OCI-LY1 (cell line): Measurements from ENCODE around the gene C1orf159.

ENCODE experiments used
- H2AFZ ChIP-seq: fragments of 200-600 bp; sonication (generic), shearing (Covaris generic); 2 replicates; pipeline ENCODE4 v1.6.0; 2014; ENCODE audit warnings: antibody characterized with exemption, mild to moderate bottlenecking, low read length
- H3F3A ChIP-seq: fragments of 200-600 bp; sonication (generic), shearing (Covaris generic); 2 replicates; pipeline ENCODE4 v1.6.0; 2014; ENCODE audit warnings: mild to moderate bottlenecking, antibody characterized with exemption, low read length, moderate library complexity; ENCODE audit not compliant: insufficient read depth
- H3K27ac ChIP-seq: fragments of 200-600 bp; sonication (generic); 2 replicates; pipeline ENCODE4 v1.5.1; 2014; ENCODE audit warnings: low read length, mixed run types, mild to moderate bottlenecking, low read depth; ENCODE audit not compliant: poor library complexity, severe bottlenecking
- H3K27me3 ChIP-seq: fragments of 200-600 bp; sonication (generic); 2 replicates; pipeline ENCODE4 v1.6.0; 2014; ENCODE audit warnings: antibody characterized with exemption, mild to moderate bottlenecking, low read length, moderate library complexity; ENCODE audit not compliant: insufficient read depth
- H3K36me3 ChIP-seq: fragments of 200-600 bp; sonication (generic); 2 replicates; pipeline ENCODE4 v1.6.1; 2014; ENCODE audit warnings: mild to moderate bottlenecking, antibody characterized with exemption, low read length, moderate library complexity, mixed read lengths; ENCODE audit not compliant: insufficient read depth
- H3K4me1 ChIP-seq: fragments of 200-600 bp; sonication (generic); 2 replicates; pipeline ENCODE4 v1.5.1; 2014; ENCODE audit warnings: mild to moderate bottlenecking, low read length, moderate library complexity; ENCODE audit not compliant: insufficient read depth, severe bottlenecking
- H3K4me2 ChIP-seq: fragments of 200-600 bp; sonication (generic), shearing (Covaris generic); 2 replicates; pipeline ENCODE4 v1.6.1; 2014; ENCODE audit warnings: low read length
- H3K4me3 ChIP-seq: fragments of 200-600 bp; sonication (generic); 2 replicates; pipeline ENCODE4 v1.5.1; 2014; ENCODE audit warnings: low read length, low read depth, mild to moderate bottlenecking, mixed read lengths; ENCODE audit not compliant: poor library complexity, severe bottlenecking
- H3K79me2 ChIP-seq: fragments of 200-600 bp; shearing (Covaris generic); 2 replicates; pipeline ENCODE4 v1.6.1; 2016; ENCODE audit warnings: mixed run types, low read length, mixed read lengths; ENCODE audit not compliant: insufficient read depth
- H3K9ac ChIP-seq: fragments of 200-600 bp; sonication (generic), shearing (Covaris generic); 2 replicates; pipeline ENCODE4 v1.6.1; 2014; ENCODE audit warnings: mild to moderate bottlenecking, low read length, mixed read lengths
- H3K9me2 ChIP-seq: fragments of 200-600 bp; sonication (generic), shearing (Covaris generic); 2 replicates; pipeline ENCODE4 v1.6.1; 2014; ENCODE audit warnings: low read depth, mild to moderate bottlenecking, low read length, mixed read lengths
- H3K9me3 ChIP-seq: fragments of 200-600 bp; shearing (Covaris generic); 2 replicates; pipeline ENCODE4 v1.6.1; 2014; ENCODE audit warnings: low read length, mixed read lengths
- H4K20me1 ChIP-seq: fragments of 200-600 bp; sonication (generic), shearing (Covaris generic); 2 replicates; pipeline ENCODE4 v1.6.0; 2016; ENCODE audit warnings: mild to moderate bottlenecking, low read length; ENCODE audit not compliant: insufficient read depth
- CTCF ChIP-seq: fragments of 200-600 bp; sonication (generic), shearing (Covaris generic); IDR thresholded peaks from 2 replicates; pipeline ENCODE4 v1.5.1; 2017; ENCODE audit warnings: mild to moderate bottlenecking, antibody characterized with exemption, low read length, moderate library complexity, mixed read lengths
- EZH2 ChIP-seq: fragments of 200-600 bp; sonication (generic), shearing (Covaris generic); IDR thresholded peaks from 2 replicates; pipeline ENCODE4 v1.8.0; 2017; ENCODE audit warnings: borderline replicate concordance, mixed run types, mild to moderate bottlenecking, antibody characterized with exemption, low read length, moderate library complexity, mixed read lengths

C1orf159 gene

GRCh38 chr1:1044455-1045078 lies 71.3 kb downstream of the C1orf159 start:
- H3K9ac ChIP-seq, result no peak overlapping the region
- no peaks in the 10 kb centered on the region for H3K36me3 ChIP-seq
- H2AFZ ChIP-seq, result no peak overlapping the region
- H3K9me2 ChIP-seq, result no peaks in the 10 kb centered on the region
- H3K4me2 ChIP-seq, result no peak overlapping the region
- H3K4me1 ChIP-seq, result no peaks in the 10 kb centered on the region
- no peak for TF ChIP-seq CTCF
- TF ChIP-seq EZH2, result no peak
- no peak overlapping the region for H3K27ac ChIP-seq
- no peaks in the 10 kb centered on the region for H4K20me1 ChIP-seq
- no peaks in the 10 kb centered on the region for H3K79me2 ChIP-seq
- H3K27me3 ChIP-seq, result no peaks in the 10 kb centered on the region
- no peak overlapping the region for H3K4me3 ChIP-seq
- H3K9me3 ChIP-seq, result no peaks in the 10 kb centered on the region
- no peaks in the 10 kb centered on the region for H3F3A ChIP-seq

GRCh38 chr1:1043921-1044320 lies 72.0 kb downstream of the C1orf159 start:
- TF ChIP-seq EZH2, result no peak
- no peak for TF ChIP-seq CTCF
- no peaks in the 10 kb centered on the region for H3K27me3 ChIP-seq
- no peaks in the 10 kb centered on the region for H3K9me2 ChIP-seq
- H3K9me3 ChIP-seq, result no peaks in the 10 kb centered on the region
- no peak overlapping the region for H3K9ac ChIP-seq
- H2AFZ ChIP-seq, result no peak overlapping the region
- no peaks in the 10 kb centered on the region for H4K20me1 ChIP-seq
- H3K4me2 ChIP-seq, result no peak overlapping the region
- no peaks in the 10 kb centered on the region for H3F3A ChIP-seq
- H3K36me3 ChIP-seq, result no peaks in the 10 kb centered on the region
- H3K4me1 ChIP-seq, result no peaks in the 10 kb centered on the region
- H3K4me3 ChIP-seq, result no peak overlapping the region
- H3K79me2 ChIP-seq, result no peaks in the 10 kb centered on the region
- H3K27ac ChIP-seq, result no peak overlapping the region

- H2AFZ ChIP-seq, result no peak overlapping the region
- H3K27ac ChIP-seq, result no peak overlapping the region
- H3K36me3 ChIP-seq, result no peaks in the 10 kb centered on the region
- no peaks in the 10 kb centered on the region for H4K20me1 ChIP-seq
- H3K9me2 ChIP-seq, result no peaks in the 10 kb centered on the region
- TF ChIP-seq EZH2, result no peak
- no peak for TF ChIP-seq CTCF
- no peak overlapping the region for H3K9ac ChIP-seq
- H3K4me1 ChIP-seq, result no peaks in the 10 kb centered on the region
- H3K9me3 ChIP-seq, result no peaks in the 10 kb centered on the region
- H3K27me3 ChIP-seq, result no peaks in the 10 kb centered on the region
- H3K79me2 ChIP-seq, result no peaks in the 10 kb centered on the region
- no peak overlapping the region for H3K4me3 ChIP-seq
- H3K4me2 ChIP-seq, result no peak overlapping the region
- no peaks in the 10 kb centered on the region for H3F3A ChIP-seq
Observed at GRCh38 chr1:1043411-1043810, 72.5 kb downstream of the C1orf159 start.
